WTC11 (cell line): Measurements from ENCODE around the gene LANCL2. TPM values are rescaled to one million over a fixed set of nuclear protein-coding genes. Genes with fewer than 3 reads are reported as not detected.

ENCODE experiments used
- ATAC-seq: fragments of 200-7000 bp; cut with Tn5 transposase; 2 replicates; pipeline ENCODE4 v1.10.0; 2021; ENCODE audit warnings: mild to moderate bottlenecking, moderate library complexity
- CTCF ChIA-PET: fragments of 300-600 bp; sonication (Branson Sonifier 250); formaldehyde crosslinking; loops from one replicate; lab custom pipeline; 2021; ENCODE audit warnings: antibody characterized with exemption; lab: Charles Lee
- POLR2A ChIA-PET: fragments of 350-600 bp; sonication (Branson Sonifier 250); formaldehyde crosslinking; loops from one replicate; lab custom pipeline; 2021; ENCODE audit warnings: antibody characterized with exemption; lab: Charles Lee
- DNase-seq: peaks from one replicate; pipeline ENCODE4 v3.0.0; 2021; ENCODE audit warnings: low spot score
- H3K27ac Mint-ChIP-seq: 2 replicates; pipeline ENCODE4 v1.8.0; 2021; ENCODE audit warnings: mixed read lengths
- H3K27me3 Mint-ChIP-seq: 2 replicates; pipeline ENCODE4 v1.8.0; 2021; ENCODE audit warnings: low read depth, mild to moderate bottlenecking, moderate library complexity, mixed read lengths
- H3K36me3 Mint-ChIP-seq: 2 replicates; pipeline ENCODE4 v1.8.0; 2021; ENCODE audit warnings: mixed read lengths
- H3K4me1 Mint-ChIP-seq: 2 replicates; pipeline ENCODE4 v1.8.0; 2022; ENCODE audit warnings: mixed read lengths
- H3K4me3 Mint-ChIP-seq: 2 replicates; pipeline ENCODE4 v1.8.0; 2021; ENCODE audit warnings: mild to moderate bottlenecking, moderate library complexity, mixed read lengths
- H3K9me3 Mint-ChIP-seq: 2 replicates; pipeline ENCODE4 v1.8.0; 2021; ENCODE audit warnings: mixed read lengths
- ATF1 ChIP-seq: sonication (generic); formaldehyde crosslinking; IDR thresholded peaks from 2 replicates; pipeline ENCODE4 v1.8.1; 2023; ENCODE audit warnings: mild to moderate bottlenecking, moderate library complexity, missing genetic modification reagents
- CDX4 ChIP-seq: fragments of 250-450 bp; sonication (Bioruptor Pico); IDR thresholded peaks from 2 replicates; pipeline ENCODE4 v1.9.0; 2021; ENCODE audit warnings: moderate library complexity, mild to moderate bottlenecking, inconsistent platforms, borderline replicate concordance
- ELF4 ChIP-seq: sonication (generic); formaldehyde crosslinking; IDR thresholded peaks from 2 replicates; pipeline ENCODE4 v1.8.1; 2022; ENCODE audit warnings: low read depth, mild to moderate bottlenecking, moderate library complexity, missing genetic modification reagents
- ERG ChIP-seq: fragments of 250-450 bp; sonication (Bioruptor Pico); IDR thresholded peaks from 2 replicates; pipeline ENCODE4 v1.8.0; 2021; ENCODE audit warnings: mild to moderate bottlenecking
- ESRRA ChIP-seq: sonication (generic); formaldehyde crosslinking; IDR thresholded peaks from 2 replicates; pipeline ENCODE4 v1.8.1; 2022; ENCODE audit warnings: mild to moderate bottlenecking, missing genetic modification reagents, borderline replicate concordance
- FOXP1 ChIP-seq: sonication (generic); formaldehyde crosslinking; IDR thresholded peaks from 2 replicates; pipeline ENCODE4 v1.8.0; 2022; ENCODE audit warnings: missing genetic modification reagents, mild to moderate bottlenecking, moderate library complexity, borderline replicate concordance
- GABPB1 ChIP-seq: sonication (generic); formaldehyde crosslinking; IDR thresholded peaks from 2 replicates; pipeline ENCODE4 v1.8.1; 2023; ENCODE audit warnings: mild to moderate bottlenecking, missing genetic modification reagents
- IRF2 ChIP-seq: sonication (generic); formaldehyde crosslinking; IDR thresholded peaks from 2 replicates; pipeline ENCODE4 v1.8.0; 2022; ENCODE audit warnings: low read depth, missing genetic modification reagents, borderline replicate concordance
- KAT7 ChIP-seq: sonication (generic); formaldehyde crosslinking; IDR thresholded peaks from 2 replicates; pipeline ENCODE4 v1.8.1; 2023; ENCODE audit warnings: missing genetic modification reagents, mild to moderate bottlenecking, borderline replicate concordance
- MYBL2 ChIP-seq: sonication (generic); formaldehyde crosslinking; IDR thresholded peaks from 2 replicates; pipeline ENCODE4 v1.8.1; 2023; ENCODE audit warnings: mild to moderate bottlenecking, moderate library complexity, missing genetic modification reagents
- NFYB ChIP-seq: sonication (generic); formaldehyde crosslinking; conservative IDR thresholded peaks from 2 replicates; pipeline ENCODE4 v1.8.0; 2022; ENCODE audit warnings: low read depth, missing genetic modification reagents
- NR3C1 ChIP-seq: sonication (generic); formaldehyde crosslinking; conservative IDR thresholded peaks from 2 replicates; pipeline ENCODE4 v1.8.1; 2023; ENCODE audit warnings: low read depth, mild to moderate bottlenecking, missing genetic modification reagents
- PRRX2 ChIP-seq: fragments of 250-450 bp; sonication (Bioruptor Pico); IDR thresholded peaks from 2 replicates; pipeline ENCODE4 v1.8.0; 2021; ENCODE audit warnings: mild to moderate bottlenecking
- RORB ChIP-seq: fragments of 250-450 bp; sonication (Bioruptor Pico); IDR thresholded peaks from 2 replicates; pipeline ENCODE4 v1.9.0; 2021; ENCODE audit warnings: mild to moderate bottlenecking
- SMAD4 ChIP-seq: sonication (generic); formaldehyde crosslinking; IDR thresholded peaks from 2 replicates; pipeline ENCODE4 v1.8.0; 2022; ENCODE audit warnings: mild to moderate bottlenecking, missing genetic modification reagents
- TCF7 ChIP-seq: sonication (generic); formaldehyde crosslinking; IDR thresholded peaks from 2 replicates; pipeline ENCODE4 v1.8.0; 2022; ENCODE audit warnings: mild to moderate bottlenecking, low read depth, missing genetic modification reagents, moderate library complexity
- TEAD4 ChIP-seq: sonication (generic); formaldehyde crosslinking; IDR thresholded peaks from 2 replicates; pipeline ENCODE4 v1.8.0; 2022; ENCODE audit warnings: mild to moderate bottlenecking, missing genetic modification reagents
- USF1 ChIP-seq: sonication (generic); formaldehyde crosslinking; IDR thresholded peaks from 2 replicates; pipeline ENCODE4 v1.8.0; 2022; ENCODE audit warnings: mild to moderate bottlenecking, missing genetic modification reagents
- ZNF219 ChIP-seq: sonication (generic); formaldehyde crosslinking; IDR thresholded peaks from 2 replicates; pipeline ENCODE4 v1.8.0; 2023; ENCODE audit warnings: missing genetic modification reagents, mild to moderate bottlenecking, borderline replicate concordance
- ZNF281 ChIP-seq: sonication (generic); formaldehyde crosslinking; IDR thresholded peaks from 2 replicates; pipeline ENCODE4 v1.8.0; 2023; ENCODE audit warnings: mild to moderate bottlenecking, missing genetic modification reagents
- ZNF425 ChIP-seq: fragments of 250-450 bp; sonication (Bioruptor Pico); conservative IDR thresholded peaks from 2 replicates; pipeline ENCODE4 v1.9.0; 2021; ENCODE audit warnings: mild to moderate bottlenecking
- ZNF512 ChIP-seq: sonication (generic); formaldehyde crosslinking; IDR thresholded peaks from 2 replicates; pipeline ENCODE4 v1.8.1; 2022; ENCODE audit warnings: missing genetic modification reagents, borderline replicate concordance
- total RNA-seq: library from RNA; stranded (reverse); gene quantifications from 3 replicates; pipeline ENCODE4 v1.2.3, GENCODE V29; 2021

Gene LANCL2
- total RNA-seq, 1 experiment from 2014 or later: 13.2 TPM

GRCh38 chr7:55344840-55345239, 20.3 kb upstream of the LANCL2 start (continued):
- TF ChIP-seq CDX4 (no peak), RORB (no peak), ESRRA (CRISPR knock-in tag) (no peak), ZNF512 (CRISPR knock-in tag) (no peak)

- Mint-ChIP-seq H3K27me3 (peaks cover 3% of the 10 kb centered on the region; the same call in 1 of the 2 replicates), H3K4me3 (no peak overlapping the region), H3K36me3 (no peaks in the 10 kb centered on the region), H3K27ac (no peak overlapping the region), H3K9me3 (peaks cover 3% of the 10 kb centered on the region; the same call in 1 of the 2 replicates), H3K4me1 (peaks cover 10% of the 10 kb centered on the region)
- TF ChIP-seq ATF1 (CRISPR knock-in tag) (no peak), TCF7 (no peak), ELF4 (CRISPR knock-in tag) (no peak), ESRRA (CRISPR knock-in tag) (no peak), MYBL2 (CRISPR knock-in tag) (no peak), ERG (CRISPR knock-in tag) (no peak), NFYB (CRISPR knock-in tag) (no peak), USF1 (CRISPR knock-in tag) (no peak), GABPB1 (no peak)
- POLR2A ChIA-PET: interaction anchor here (0.5 kb wide), 1 partner anchor 12 kb away, joined by 3 read pairs; no protein-coding TSS in a partner anchor
- CTCF ChIA-PET: no interaction called here
- ATAC-seq (peak; percentile 30), DNase-seq (no peak)
Observed at GRCh38 chr7:55345292-55345691, 19.8 kb upstream of the LANCL2 start.

GRCh38 chr7:55348502-55348901, 16.6 kb upstream of the LANCL2 start:
- H3K36me3 Mint-ChIP-seq: no peaks in the 10 kb centered on the region
- no peak for DNase-seq
- no peak for TF ChIP-seq IRF2 (CRISPR knock-in tag)
- no peak for TF ChIP-seq ZNF219 (CRISPR knock-in tag)
- no peak for TF ChIP-seq ZNF281 (CRISPR knock-in tag)
- no peak for TF ChIP-seq ZNF425 (CRISPR knock-in tag)
- no peak for TF ChIP-seq CDX4
- TF ChIP-seq KAT7: no peak
- no peak for TF ChIP-seq SMAD4 (CRISPR knock-in tag)
- TF ChIP-seq TEAD4 (CRISPR knock-in tag): no peak
- TF ChIP-seq PRRX2 (CRISPR knock-in tag): no peak
- TF ChIP-seq FOXP1 (CRISPR knock-in tag): no peak
- no peak for TF ChIP-seq NR3C1 (CRISPR knock-in tag)
- no peak for TF ChIP-seq ERG (CRISPR knock-in tag)
- no peaks in the 10 kb centered on the region for H3K9me3 Mint-ChIP-seq
- ChIA-PET POLR2A (no interaction called here), CTCF (interaction anchor here (1.2 kb wide), 1 partner anchor 67 kb away, joined by 5 read pairs; no protein-coding TSS in a partner anchor)
- H3K27me3 Mint-ChIP-seq: peaks cover 3% of the 10 kb centered on the region; the same call in 1 of the 2 replicates
- no peak for ATAC-seq
- no peak overlapping the region for H3K4me3 Mint-ChIP-seq
- H3K4me1 Mint-ChIP-seq: peaks cover 10% of the 10 kb centered on the region
- no peak overlapping the region for H3K27ac Mint-ChIP-seq
